H1 (cell line): ENCODE data around the gene MAVS. TPM values are rescaled to one million over a fixed set of nuclear protein-coding genes. Genes with fewer than 3 reads are reported as not detected.

Source experiments
- CHD7 ChIP-seq: fragments of 300-600 bp; sonication (generic); IDR thresholded peaks from 2 replicates; pipeline ENCODE4 v1.7.1; 2012; ENCODE audit warnings: low read length, moderate library complexity, mild to moderate bottlenecking, inconsistent platforms; ENCODE audit not compliant: insufficient replicate concordance
- POLR2AphosphoS5 ChIP-seq: IDR thresholded peaks from 2 replicates; pipeline ENCODE4 v1.6.1; 2011; ENCODE audit warnings: low read depth, low read length
- polyA plus RNA-seq, 7 experiments: library from polyadenylated mRNA; depleted of rRNA in 3 of 7; stranded (reverse) in 5 of 7; unstranded in 2 of 7; fragments of >200 nt in 5 of 7; fragments of 200-250 nt in 2 of 7; gene quantifications; 1 replicate in 5 of 7; 2 replicates in 1 of 7; 4 replicates in 1 of 7; pipeline versions ENCODE4 v1.2.1 to v1.2.3, GENCODE V29; 2011 to 2013; ENCODE audit warnings: missing spikeins in 2 of 7, mixed read lengths in 2 of 7
- total RNA-seq: library from RNA; stranded (reverse); fragmentation: NEBNext Ultra II Directional; extraction: Animal tissue kit (Norgen Biotek cat#: 25700); gene quantifications from 2 replicates; pipeline ENCODE4 v1.2.1, GENCODE V29; 2021

Gene MAVS
- total and polyA plus RNA-seq, 2 of the 8 experiments (the other 6 are each of a cell fraction or from before 2014, with no cell fraction given) = 9.9 to 24.3 TPM

- TF ChIP-seq CHD7 = no peak
- TF ChIP-seq POLR2AphosphoS5 = no peak
Measured at GRCh38 chr20:3839328-3839727, 7.3 kb upstream of the MAVS start (continued).
